ENCODE data around the gene TGFB1I1. TPM values are rescaled to one million over a fixed set of nuclear protein-coding genes. Genes with fewer than 3 reads are reported as not detected.

The TGFB1I1 gene
- total and polyA plus RNA-seq, 2 donors (not counting 3 experiments of a cell fraction or from before 2014, with no cell fraction given), result 73.7 to 115 TPM

GRCh38 chr16:31498493-31498892, 26.5 kb downstream of the TGFB1I1 start:
- no peaks in the 10 kb centered on the region for H3K27me3 ChIP-seq (ENCODE audit: control insufficient read depth in 2 of 2, insufficient read depth in 2 of 2, low read length in 2 of 2)
- TF ChIP-seq MAX (IDR thresholded peaks at IDR 0.05; ENCODE audit: insufficient read depth, insufficient read length), result no peak
- no peak for TF ChIP-seq POLR2AphosphoS5 (IDR thresholded peaks at IDR 0.05; ENCODE audit: insufficient read depth, low read depth, low read length)
- no peak for TF ChIP-seq EZH2 (IDR thresholded peaks at IDR 0.05; ENCODE audit: borderline replicate concordance, low read depth, low read length, severe bottlenecking)
- no peak for TF ChIP-seq GATA2 (IDR thresholded peaks at IDR 0.05; ENCODE audit: insufficient read depth, insufficient read length, low read depth, low read length)
- TF ChIP-seq POLR2A (IDR thresholded peaks at IDR 0.05; ENCODE audit: low read depth, low read length), result no peak
- no peak for TF ChIP-seq CTCF (IDR thresholded peaks at IDR 0.05; ENCODE audit: extremely low read depth in 1 of 2, insufficient read depth in 1 of 2, low read depth in 1 of 2, low read length in 2 of 2)
- no peaks in the 10 kb centered on the region for H3K79me2 ChIP-seq (ENCODE audit: control insufficient read depth, insufficient read depth, low read length)
- H3K4me2 ChIP-seq (ENCODE audit: insufficient read depth, low read length), result no peak overlapping the region
- no peaks in the 10 kb centered on the region for H4K20me1 ChIP-seq (replicated peaks; ENCODE audit: control insufficient read depth, extremely low read depth, insufficient read depth, low read length)
- dilution Hi-C loops (cut with MboI; ENCODE audit: extremely low pct_ligation_motif_present, low sequenced_read_pairs) (no loop called here), intact Hi-C loops (cut with micrococcal nuclease) (no loop called here)
- H3K9me1 ChIP-seq (replicated peaks; ENCODE audit: control insufficient read depth, extremely low read depth, insufficient read depth, low read length), result no peaks in the 10 kb centered on the region
- ChIA-PET POLR2A (no interaction called here), CTCF (no interaction called here)
- no peaks in the 10 kb centered on the region for H3K4me1 ChIP-seq (ENCODE audit: control insufficient read depth, extremely low read depth, insufficient read depth, low read length)
- H3K9me3 ChIP-seq (replicated peaks; ENCODE audit: control insufficient read depth, insufficient read depth, low read length), result no peaks in the 10 kb centered on the region
- peaks cover 2 to 12% of the 10 kb centered on the region in 2 experiments for H3K36me3 ChIP-seq (ENCODE audit: control insufficient read depth in 2 of 2, extremely low read depth in 1 of 2, insufficient read depth in 2 of 2, low read length in 2 of 2)
- no TSS peak for BruUV-seq (replicated peaks)
- no peak overlapping the region for H3K4me3 ChIP-seq (replicated peaks in 1 of 3; ENCODE audit: insufficient read depth in 1 of 3, low read depth in 1 of 3, low read length in 3 of 3)
- FAIRE-seq, result no peak
- H2AFZ ChIP-seq (ENCODE audit: low read depth, low read length), result no peak overlapping the region
- no peak overlapping the region for H3K9ac ChIP-seq (replicated peaks; ENCODE audit: extremely low read depth, insufficient read depth, low read length)
- no peak for DNase-seq (ENCODE audit: low read depth, low spot score)
- H3K27ac ChIP-seq (ENCODE audit: insufficient read depth, low read depth, low read length), result no peak overlapping the region
